ENCODE results near the gene GORAB. TPM values are rescaled to one million over a fixed set of nuclear protein-coding genes. Genes with fewer than 3 reads are reported as not detected.

Gene GORAB
- total and polyA plus RNA-seq, 2 of the 13 experiments (the other 11 are each of a cell fraction or from before 2014, with no cell fraction given) = 6.6 to 9.2 TPM

DNA sequence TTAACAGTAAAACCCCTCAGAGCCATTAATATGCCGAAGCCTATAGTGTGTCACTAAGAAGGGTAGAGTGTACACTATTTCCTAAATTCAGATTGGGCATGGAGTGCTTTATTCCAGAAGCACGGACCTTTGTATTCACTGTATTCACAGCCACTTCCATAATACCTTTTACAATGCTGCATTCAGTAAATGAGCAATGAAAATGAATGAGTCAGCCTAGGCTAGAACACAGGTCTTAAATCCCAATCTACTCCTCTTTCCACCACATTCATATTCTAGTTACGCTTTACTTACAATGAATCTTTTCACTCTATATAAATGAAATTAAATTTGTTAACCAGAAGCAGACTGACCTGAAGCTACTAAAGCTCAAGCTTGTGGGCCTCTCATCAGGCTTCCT lies 13.0 kb upstream of the GORAB start (continued):
- no peak for TF ChIP-seq NCOR1 (IDR thresholded peaks at IDR 0.05; ENCODE audit: borderline replicate concordance, low read length)
- TF ChIP-seq, protein P1, sequence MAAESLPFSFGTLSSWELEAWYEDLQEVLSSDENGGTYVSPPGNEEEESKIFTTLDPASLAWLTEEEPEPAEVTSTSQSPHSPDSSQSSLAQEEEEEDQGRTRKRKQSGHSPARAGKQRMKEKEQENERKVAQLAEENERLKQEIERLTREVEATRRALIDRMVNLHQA (CRISPR knock-in tag; IDR thresholded peaks at IDR 0.05) = no peak

DNA sequence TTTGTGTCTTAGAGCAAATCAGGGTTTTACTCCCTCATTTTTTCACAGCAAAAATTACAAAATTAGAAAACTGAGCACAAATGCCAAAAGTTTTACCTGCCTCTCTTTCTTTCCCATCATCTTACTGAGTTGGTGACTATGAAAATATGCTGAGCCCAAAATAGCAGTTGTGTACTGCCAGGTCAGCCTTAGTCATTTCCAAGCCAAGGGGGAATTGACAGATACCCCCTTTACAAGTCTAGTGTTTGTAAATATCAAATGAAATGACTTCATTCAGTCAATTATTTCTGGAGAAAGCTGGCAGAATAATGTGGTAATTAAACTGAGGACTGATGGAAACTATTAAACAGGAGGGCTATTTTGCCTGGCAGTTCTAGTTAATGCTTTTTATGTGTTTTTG lies 11.4 kb upstream of the GORAB start:
- no peak for DNase-seq (ENCODE audit: low spot score)
- BruUV-seq (replicated peaks) = no TSS peak
- ChIA-PET CTCF (ENCODE audit: low intra/inter-chr PET ratio, low total read pairs) (no interaction called here), POLR2A (no interaction called here)
- Histone ChIP-seq H2AFZ (ENCODE audit: low read length) (no peak overlapping the region), H3K9me3 (ENCODE audit: low read length) (no peaks in the 10 kb centered on the region), H3K4me1 (ENCODE audit: insufficient read depth, low read length) (no peaks in the 10 kb centered on the region), H3K27me3 (ENCODE audit: control insufficient read depth in 1 of 2, insufficient read depth in 2 of 2, low read length in 2 of 2) (no peaks in the 10 kb centered on the region), H3K27ac (ENCODE audit: extremely low read length, insufficient read depth, low read length) (no peak overlapping the region), H4K20me1 (ENCODE audit: insufficient read depth, low read length) (no peaks in the 10 kb centered on the region), H3K79me2 (ENCODE audit: insufficient read depth, low read length) (no peaks in the 10 kb centered on the region), H3K4me3 (replicated peaks in 1 of 3; ENCODE audit: insufficient read depth in 1 of 3, low read depth in 2 of 3, low read length in 3 of 3) (no peak overlapping the region), H3K36me3 (replicated peaks in 1 of 2; ENCODE audit: control insufficient read depth in 1 of 2, insufficient read depth in 2 of 2, low read length in 2 of 2) (no peaks in the 10 kb centered on the region), H3K4me2 (ENCODE audit: low read depth, low read length) (no peak overlapping the region), H3K9ac (ENCODE audit: insufficient read depth, low read depth, low read length) (no peak overlapping the region)
- in situ Hi-C loops (cut with HindIII; ENCODE audit: extremely low pct_ligation_motif_present, low pct_unique_long_range_greater_than_20kb) = no loop called here
- ATAC-seq = no peak
- FAIRE-seq = no peak
- intact Hi-C loops (cut with micrococcal nuclease; ENCODE audit: unreplicated experiment) = no loop called here
- no peak for TF ChIP-seq ZNF546 (CRISPR knock-in tag; conservative IDR thresholded peaks at IDR 0.05)
- TF ChIP-seq ZBTB7B (CRISPR knock-in tag; IDR thresholded peaks at IDR 0.05) = no peak
- no peak for TF ChIP-seq TRIM24 (CRISPR knock-in tag; IDR thresholded peaks at IDR 0.05)
- no peak for TF ChIP-seq ZFP1 (CRISPR knock-in tag; IDR thresholded peaks at IDR 0.05)
- TF ChIP-seq, protein P2, sequence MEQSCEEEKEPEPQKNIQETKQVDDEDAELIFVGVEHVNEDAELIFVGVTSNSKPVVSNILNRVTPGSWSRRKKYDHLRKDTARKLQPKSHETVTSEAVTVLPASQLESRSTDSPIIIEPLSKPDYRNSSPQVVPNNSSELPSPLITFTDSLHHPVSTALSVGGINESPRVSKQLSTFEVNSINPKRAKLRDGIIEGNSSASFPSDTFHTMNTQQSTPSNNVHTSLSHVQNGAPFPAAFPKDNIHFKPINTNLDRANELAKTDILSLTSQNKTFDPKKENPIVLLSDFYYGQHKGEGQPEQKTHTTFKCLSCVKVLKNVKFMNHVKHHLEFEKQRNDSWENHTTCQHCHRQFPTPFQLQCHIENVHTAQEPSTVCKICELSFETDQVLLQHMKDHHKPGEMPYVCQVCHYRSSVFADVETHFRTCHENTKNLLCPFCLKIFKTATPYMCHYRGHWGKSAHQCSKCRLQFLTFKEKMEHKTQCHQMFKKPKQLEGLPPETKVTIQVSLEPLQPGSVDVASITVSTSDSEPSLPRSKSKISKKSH (CRISPR knock-in tag; IDR thresholded peaks at IDR 0.05; ENCODE audit: borderline replicate concordance) = no peak
- TF ChIP-seq RARA (CRISPR knock-in tag; IDR thresholded peaks at IDR 0.05) = no peak
- no peak for TF ChIP-seq POLR2G (IDR thresholded peaks at IDR 0.05; ENCODE audit: low read depth, low read length)
- TF ChIP-seq FOXM1 (CRISPR knock-in tag; IDR thresholded peaks at IDR 0.05) = no peak
- TF ChIP-seq, protein P3, sequence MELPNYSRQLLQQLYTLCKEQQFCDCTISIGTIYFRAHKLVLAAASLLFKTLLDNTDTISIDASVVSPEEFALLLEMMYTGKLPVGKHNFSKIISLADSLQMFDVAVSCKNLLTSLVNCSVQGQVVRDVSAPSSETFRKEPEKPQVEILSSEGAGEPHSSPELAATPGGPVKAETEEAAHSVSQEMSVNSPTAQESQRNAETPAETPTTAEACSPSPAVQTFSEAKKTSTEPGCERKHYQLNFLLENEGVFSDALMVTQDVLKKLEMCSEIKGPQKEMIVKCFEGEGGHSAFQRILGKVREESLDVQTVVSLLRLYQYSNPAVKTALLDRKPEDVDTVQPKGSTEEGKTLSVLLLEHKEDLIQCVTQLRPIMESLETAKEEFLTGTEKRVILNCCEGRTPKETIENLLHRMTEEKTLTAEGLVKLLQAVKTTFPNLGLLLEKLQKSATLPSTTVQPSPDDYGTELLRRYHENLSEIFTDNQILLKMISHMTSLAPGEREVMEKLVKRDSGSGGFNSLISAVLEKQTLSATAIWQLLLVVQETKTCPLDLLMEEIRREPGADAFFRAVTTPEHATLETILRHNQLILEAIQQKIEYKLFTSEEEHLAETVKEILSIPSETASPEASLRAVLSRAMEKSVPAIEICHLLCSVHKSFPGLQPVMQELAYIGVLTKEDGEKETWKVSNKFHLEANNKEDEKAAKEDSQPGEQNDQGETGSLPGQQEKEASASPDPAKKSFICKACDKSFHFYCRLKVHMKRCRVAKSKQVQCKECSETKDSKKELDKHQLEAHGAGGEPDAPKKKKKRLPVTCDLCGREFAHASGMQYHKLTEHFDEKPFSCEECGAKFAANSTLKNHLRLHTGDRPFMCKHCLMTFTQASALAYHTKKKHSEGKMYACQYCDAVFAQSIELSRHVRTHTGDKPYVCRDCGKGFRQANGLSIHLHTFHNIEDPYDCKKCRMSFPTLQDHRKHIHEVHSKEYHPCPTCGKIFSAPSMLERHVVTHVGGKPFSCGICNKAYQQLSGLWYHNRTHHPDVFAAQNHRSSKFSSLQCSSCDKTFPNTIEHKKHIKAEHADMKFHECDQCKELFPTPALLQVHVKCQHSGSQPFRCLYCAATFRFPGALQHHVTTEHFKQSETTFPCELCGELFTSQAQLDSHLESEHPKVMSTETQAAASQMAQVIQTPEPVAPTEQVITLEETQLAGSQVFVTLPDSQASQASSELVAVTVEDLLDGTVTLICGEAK (IDR thresholded peaks at IDR 0.05) = no peak
- TF ChIP-seq, protein P3 (CRISPR knock-in tag; IDR thresholded peaks at IDR 0.05) = no peak

All from HepG2 (cell line).